ENCODE results near the gene FCRL1.

DNA sequence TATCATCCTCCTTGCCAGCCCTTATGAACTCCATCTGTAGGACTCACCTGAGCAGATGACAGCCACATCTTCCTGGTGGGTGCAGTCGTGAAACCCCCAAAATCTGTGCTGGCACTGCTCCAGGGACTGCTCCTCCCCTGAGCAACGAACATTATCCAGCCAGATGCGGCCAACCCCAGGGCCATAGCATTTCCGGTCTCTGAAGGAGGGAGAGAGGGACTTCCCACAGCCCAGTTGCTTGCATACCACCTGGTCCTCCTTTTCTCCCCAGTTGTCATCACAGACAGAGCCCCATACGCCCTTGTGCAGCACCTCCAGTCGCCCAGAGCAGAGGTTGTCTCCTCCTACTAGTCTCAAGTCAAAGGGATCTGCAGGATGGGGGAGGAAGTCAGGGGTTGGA lies 13.2 kb upstream of the FCRL1 start:
- TF ChIP-seq CTCF (IDR thresholded peaks at IDR 0.05): no peak
- no peak for TF ChIP-seq POLR2A (IDR thresholded peaks at IDR 0.05)

Measured in lower leg skin (tissue), 3 donors.